ENCODE measurements around the gene SLC6A14. TPM values are rescaled to one million over a fixed set of nuclear protein-coding genes. Genes with fewer than 3 reads are reported as not detected.

SLC6A14 gene
- total RNA-seq, 6 donors from 2014 or later, result 3.2 to 117 (median 32.1) TPM

GRCh38 chrX:116462822-116463221, 26.4 kb downstream of the SLC6A14 start, which contains the start of gene CT83:
Gene CT83 (minus strand): TSS chrX:116462976. CDS start chrX:116462856, 120 bp downstream.
- H3K4me1 ChIP-seq, result no peaks in the 10 kb centered on the region
- no peak within 1 kb of the TSS for H3K4me3 ChIP-seq
- H3K27me3 ChIP-seq, result no peaks in the 10 kb centered on the region
- H3K36me3 ChIP-seq, result no peaks in the 10 kb centered on the region
- no peak within 1 kb of the TSS for H3K27ac ChIP-seq
- no peak for ATAC-seq (ENCODE audit: low FRiP score in 2 of 2)
- TF ChIP-seq CTCF (IDR thresholded peaks at IDR 0.05) (no peak), POLR2A (IDR thresholded peaks at IDR 0.05) (no peak), POLR2AphosphoS5 (IDR thresholded peaks at IDR 0.05) (no peak), EP300 (IDR thresholded peaks at IDR 0.05) (no peak)
- H3K9me3 ChIP-seq, result no peaks in the 10 kb centered on the region
- 79 to 91% methylated on average over 18 of the region's 18 CpGs for WGBS, 2 donors
- DNase-seq, result peak in 1 of 2 donors; percentile 9

- no peaks in the 10 kb centered on the region for H3K27me3 ChIP-seq
- WGBS, 2 donors, result 88 to 90% methylated on average over 2 of the region's 2 CpGs
- H3K4me1 ChIP-seq, result no peaks in the 10 kb centered on the region
- no peak overlapping the region for H3K27ac ChIP-seq
- H3K36me3 ChIP-seq, result no peaks in the 10 kb centered on the region
- no peaks in the 10 kb centered on the region for H3K9me3 ChIP-seq
- DNase-seq (no peak), ATAC-seq (ENCODE audit: low FRiP score in 2 of 2) (no peak)
- no peak for TF ChIP-seq POLR2A (IDR thresholded peaks at IDR 0.05)
- no peak for TF ChIP-seq POLR2AphosphoS5 (IDR thresholded peaks at IDR 0.05)
- no peak overlapping the region for H3K4me3 ChIP-seq
Observed at GRCh38 chrX:116480059-116480458, 43.7 kb downstream of the SLC6A14 start.

- Histone ChIP-seq H3K4me1 (no peaks in the 10 kb centered on the region), H3K27me3 (no peaks in the 10 kb centered on the region), H3K27ac (no peak overlapping the region), H3K9me3 (no peaks in the 10 kb centered on the region), H3K36me3 (no peaks in the 10 kb centered on the region), H3K4me3 (no peak overlapping the region)
- no peak for TF ChIP-seq POLR2AphosphoS5 (IDR thresholded peaks at IDR 0.05)
- TF ChIP-seq POLR2A (IDR thresholded peaks at IDR 0.05), result no peak
- TF ChIP-seq EP300 (IDR thresholded peaks at IDR 0.05), result no peak
- no peak for TF ChIP-seq CTCF (IDR thresholded peaks at IDR 0.05)
- no peak for ATAC-seq (ENCODE audit: low FRiP score in 2 of 2)
- no peak for DNase-seq
Observed at GRCh38 chrX:116490104-116490503, 53.7 kb downstream of the SLC6A14 start.

GRCh38 chrX:116493271-116493670, 56.9 kb downstream of the SLC6A14 start:
- no peak overlapping the region for H3K27ac ChIP-seq
- H3K4me3 ChIP-seq, result no peak overlapping the region
- ATAC-seq (ENCODE audit: low FRiP score in 2 of 2) (no peak), DNase-seq (no peak)
- no peaks in the 10 kb centered on the region for H3K4me1 ChIP-seq
- 71 to 77% methylated on average over 2 of the region's 2 CpGs for WGBS, 2 donors
- H3K27me3 ChIP-seq, result no peaks in the 10 kb centered on the region
- no peak for TF ChIP-seq POLR2AphosphoS5 (IDR thresholded peaks at IDR 0.05)
- no peaks in the 10 kb centered on the region for H3K9me3 ChIP-seq
- no peaks in the 10 kb centered on the region for H3K36me3 ChIP-seq

GRCh38 chrX:116499780-116500179, 63.4 kb downstream of the SLC6A14 start:
- no peak for ATAC-seq (ENCODE audit: low FRiP score in 2 of 2)
- no peaks in the 10 kb centered on the region for H3K9me3 ChIP-seq
- peak in 1 of 2 donors; percentile 20 for DNase-seq

More at GRCh38 chrX:116499780-116500179, 63.4 kb downstream of the SLC6A14 start:
- Histone ChIP-seq H3K36me3 (no peaks in the 10 kb centered on the region), H3K4me3 (no peak overlapping the region), H3K4me1 (no peaks in the 10 kb centered on the region), H3K27me3 (no peaks in the 10 kb centered on the region), H3K27ac (no peak overlapping the region)
- TF ChIP-seq CTCF (IDR thresholded peaks at IDR 0.05) (no peak), POLR2A (IDR thresholded peaks at IDR 0.05) (no peak), EP300 (IDR thresholded peaks at IDR 0.05) (no peak), POLR2AphosphoS5 (IDR thresholded peaks at IDR 0.05) (no peak)

Small RNA genes within 50 kb of the gene (small RNA-seq; reads per million reads assigned to genes)
- 0 reads per million in 4 donors for gene RNU6-154P

Other genes with a start within 250 kb of the SLC6A14 start
- not detected for gene CT83, start 26.4 kb downstream of the SLC6A14 start, total RNA-seq